GM19193 (cell line): ENCODE data around the gene MEIOC.

Experiments used
- POLR2A ChIP-seq: IDR thresholded peaks from 4 replicates; pipeline ENCODE4 v1.6.1; 2011; ENCODE audit not compliant: insufficient read depth, insufficient read length; ENCODE audit errors: extremely low read depth

Gene MEIOC

DNA sequence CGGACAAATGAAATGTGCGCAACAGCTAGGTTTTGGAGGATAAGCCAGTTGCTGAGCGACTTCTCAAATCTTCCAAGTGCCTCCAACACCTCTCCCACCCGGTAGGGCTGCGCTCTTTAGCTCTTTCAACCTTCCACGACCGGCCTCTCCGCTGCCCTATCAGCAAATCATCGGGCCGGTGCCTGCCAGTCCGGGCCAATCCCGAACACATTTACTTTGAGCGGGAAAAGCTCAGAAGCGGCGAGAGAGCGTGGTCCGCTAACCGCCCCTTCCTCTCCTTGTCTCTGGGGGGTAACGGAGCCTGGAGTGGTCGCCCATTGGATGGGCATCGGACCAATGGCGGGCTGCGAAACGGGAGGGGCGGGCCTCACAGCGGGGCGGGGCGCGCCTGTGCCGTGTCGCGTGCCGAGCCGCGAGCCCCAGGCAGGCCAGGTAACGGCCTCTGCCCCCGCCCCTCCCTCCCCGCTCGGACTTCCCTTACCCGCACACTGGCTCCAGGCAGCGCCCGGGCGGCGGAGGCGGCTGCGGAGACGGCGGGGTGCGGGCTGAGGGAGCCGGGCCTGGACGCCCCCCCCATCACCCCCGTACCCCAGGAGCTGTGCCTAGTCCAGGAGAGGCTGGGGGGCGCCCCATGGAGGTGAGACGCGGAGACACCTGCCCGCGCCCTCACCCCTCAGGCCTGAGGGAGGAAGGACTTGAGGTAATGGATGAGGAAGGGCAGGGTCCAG lies at the start of gene MEIOC:
Gene MEIOC, plus strand, starts transcription at position 486 of the 728 bp plus-strand sequence. Its CDS starts 146 bp downstream, at position 632.
- TF ChIP-seq POLR2A: no peak

DNA sequence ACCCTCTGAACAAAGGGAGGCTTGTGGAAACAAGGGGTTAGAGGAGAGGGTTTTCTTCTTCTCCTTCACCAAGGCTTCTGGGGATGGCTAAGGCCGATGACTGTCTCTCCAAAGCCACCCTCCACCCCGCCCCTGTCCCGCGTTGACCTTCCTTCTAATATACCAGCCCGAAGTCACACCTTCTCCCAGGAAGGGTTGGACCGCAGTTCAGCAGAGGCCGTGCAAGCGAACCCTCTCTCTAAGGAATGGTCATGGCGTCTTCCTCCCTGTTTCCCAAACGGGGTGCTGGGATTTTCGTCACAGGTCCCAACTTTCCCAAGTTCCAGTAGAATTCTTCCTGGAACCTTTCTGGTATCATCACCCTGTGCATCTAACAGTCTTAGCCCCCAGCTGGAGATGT lies 49.6 kb upstream of the MEIOC start:
- TF ChIP-seq POLR2A: no peak

DNA sequence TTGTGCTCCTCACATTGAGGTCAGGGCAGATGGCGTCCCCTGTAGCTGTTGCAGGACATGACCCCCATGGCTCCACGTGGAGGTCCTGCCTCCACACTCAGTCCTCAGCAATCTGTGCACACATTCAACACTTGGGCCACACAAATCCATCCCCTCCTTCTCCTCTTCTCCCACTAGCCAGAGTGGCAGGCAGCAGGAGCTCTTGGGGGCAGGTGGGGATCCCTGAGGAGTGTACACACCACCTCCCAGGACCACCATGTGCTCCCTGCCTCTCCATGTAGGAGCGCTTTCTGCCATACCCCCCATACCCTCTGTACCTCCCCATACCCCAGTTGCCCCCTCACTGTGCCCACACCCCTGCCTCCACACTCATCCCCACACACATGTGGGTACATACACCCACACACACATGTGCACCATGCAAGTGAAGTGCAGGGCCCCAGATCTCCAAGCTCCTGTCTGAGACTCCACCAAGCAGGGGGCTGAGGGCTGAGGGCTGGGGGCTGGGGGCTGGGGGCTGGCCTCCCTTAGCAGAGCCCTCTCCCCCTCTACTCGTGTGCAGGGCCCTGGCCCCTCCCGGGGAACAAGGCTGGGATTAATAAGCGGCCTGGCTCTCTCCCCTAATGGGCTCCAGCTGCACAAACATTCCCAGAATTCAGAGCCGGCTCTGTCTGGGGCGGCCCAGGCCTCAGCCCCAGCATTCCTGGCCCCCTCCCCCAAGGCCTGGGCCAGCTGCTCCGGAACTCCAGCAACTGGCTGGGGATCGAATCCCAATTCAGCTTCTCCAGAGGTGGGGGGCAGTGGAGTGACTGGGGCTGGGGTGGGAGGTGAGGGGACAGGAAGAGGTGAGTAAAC lies 48.2 kb upstream of the MEIOC start:
- TF ChIP-seq POLR2A: no peak

DNA sequence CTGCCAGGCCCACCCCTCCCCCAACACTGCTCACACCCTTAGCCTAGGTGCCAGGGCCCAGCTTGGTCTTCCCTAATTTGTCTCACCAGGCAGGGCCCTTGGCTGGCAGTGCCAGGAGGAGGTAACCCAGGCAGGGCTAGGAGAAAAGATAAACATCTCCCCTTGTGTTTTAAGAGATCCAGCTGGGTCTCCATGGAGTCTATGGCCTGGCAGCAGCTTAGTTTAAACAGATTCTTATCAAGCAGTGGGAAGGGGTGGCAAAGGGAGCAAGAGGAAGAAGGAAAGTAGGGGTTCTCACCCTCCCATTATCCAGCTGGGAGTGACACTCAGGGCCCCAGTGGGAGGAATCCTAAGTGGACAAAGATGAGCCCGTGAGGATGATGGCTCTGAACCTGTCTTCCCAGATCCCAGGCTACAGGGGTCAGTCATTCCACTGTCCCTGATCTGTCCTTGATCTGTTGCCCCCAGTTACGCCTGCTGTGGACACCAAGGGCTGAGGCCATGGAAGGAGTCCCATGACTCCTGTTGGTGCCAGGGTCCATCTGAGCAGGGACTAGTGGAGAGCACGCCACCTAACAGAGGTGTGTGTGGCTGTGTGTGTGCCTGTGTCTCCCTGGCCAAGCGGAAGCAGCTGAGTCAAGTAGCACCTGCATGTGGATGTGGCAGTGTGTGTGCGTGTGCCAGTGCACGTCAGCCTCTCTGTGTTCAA lies 47.4 kb upstream of the MEIOC start:
- no peak for TF ChIP-seq POLR2A

DNA sequence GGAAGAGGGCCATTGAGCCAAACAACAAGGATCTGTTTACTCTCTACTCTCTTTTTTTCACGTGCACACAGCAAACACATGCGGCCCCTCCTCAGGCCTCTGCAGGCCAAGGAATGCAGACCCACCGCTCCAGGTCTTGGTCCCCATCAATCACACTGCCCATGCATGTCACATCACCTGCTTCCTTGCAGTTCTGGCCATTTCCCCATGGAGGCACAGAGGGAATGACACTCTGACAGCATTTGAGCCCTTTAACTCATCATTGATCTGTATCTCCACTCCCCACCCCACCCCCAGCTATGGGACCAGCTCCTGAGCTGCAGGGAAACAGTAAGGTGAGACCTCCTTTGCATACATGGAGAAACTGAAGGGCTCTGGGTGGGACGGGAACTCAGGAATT lies 45.9 kb upstream of the MEIOC start:
- no peak for TF ChIP-seq POLR2A

DNA sequence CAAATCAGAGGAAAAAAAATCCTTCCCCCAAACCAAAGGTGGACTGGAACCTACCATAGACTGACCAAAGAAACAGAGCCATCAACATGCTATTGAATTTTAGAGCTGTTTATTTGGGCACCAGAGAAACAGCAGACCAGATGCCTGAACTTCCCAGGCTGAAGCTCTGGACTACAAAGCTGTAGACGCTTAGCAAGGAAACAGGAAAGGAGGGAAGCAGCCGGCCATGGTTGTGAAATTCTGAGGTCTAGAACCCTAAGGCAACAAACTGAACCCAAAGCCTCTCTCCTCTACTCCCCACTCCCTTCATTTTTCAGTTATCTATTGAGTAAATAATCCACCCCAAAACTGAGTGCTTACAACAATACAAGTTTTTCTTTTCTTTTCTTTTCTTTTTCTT lies 45.4 kb upstream of the MEIOC start:
- no peak for TF ChIP-seq POLR2A

DNA sequence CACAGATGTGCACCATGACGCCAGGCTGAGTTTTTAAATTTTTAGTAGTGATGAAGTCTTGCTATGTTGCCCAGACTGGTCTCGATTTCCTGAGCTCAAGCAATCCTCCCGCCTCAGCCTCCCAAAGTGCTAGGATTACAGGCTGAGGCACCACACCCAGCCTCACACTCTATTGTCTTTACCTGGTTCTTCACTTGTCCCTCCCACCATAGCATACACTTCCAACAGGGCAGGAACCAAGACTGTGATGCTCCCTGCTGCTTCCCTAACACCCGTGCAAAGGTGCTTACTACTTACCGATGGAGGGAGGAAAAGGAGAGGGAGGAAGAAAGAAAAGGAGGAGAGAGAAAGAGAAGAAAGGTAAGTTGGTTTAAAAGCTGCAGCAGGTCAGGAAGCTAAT lies 41.4 kb upstream of the MEIOC start:
- no peak for TF ChIP-seq POLR2A

DNA sequence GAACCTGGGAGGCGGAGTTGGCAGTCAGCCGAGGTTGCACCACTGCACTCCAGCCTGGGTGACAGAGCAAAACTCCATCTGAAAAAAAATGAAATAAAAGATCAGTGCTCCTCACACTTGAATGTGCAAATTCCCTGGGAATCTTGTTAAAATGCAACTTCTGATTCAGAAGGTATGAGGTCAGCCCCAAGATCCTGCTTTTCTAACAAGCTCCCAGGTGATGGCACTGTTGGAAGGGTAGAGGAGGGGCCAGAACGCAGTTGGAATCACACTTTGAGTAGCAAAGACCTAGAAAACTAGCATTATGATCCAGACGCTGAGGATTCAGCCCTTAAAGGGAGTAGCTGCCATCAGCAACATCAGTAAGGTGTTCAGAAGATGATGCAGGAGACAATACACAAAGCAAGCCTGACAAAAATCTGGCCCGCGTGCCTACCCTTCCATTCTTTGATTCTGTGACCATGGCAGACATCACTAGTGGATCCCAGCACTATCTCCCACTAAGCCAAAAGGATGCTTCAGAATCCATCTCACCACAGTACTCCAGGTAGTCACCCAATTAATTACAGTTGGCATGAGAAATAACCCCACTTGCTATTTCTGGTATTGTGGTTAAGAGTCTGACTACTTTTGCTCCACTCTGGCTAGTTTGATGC lies 33.1 kb upstream of the MEIOC start:
- no peak for TF ChIP-seq POLR2A

DNA sequence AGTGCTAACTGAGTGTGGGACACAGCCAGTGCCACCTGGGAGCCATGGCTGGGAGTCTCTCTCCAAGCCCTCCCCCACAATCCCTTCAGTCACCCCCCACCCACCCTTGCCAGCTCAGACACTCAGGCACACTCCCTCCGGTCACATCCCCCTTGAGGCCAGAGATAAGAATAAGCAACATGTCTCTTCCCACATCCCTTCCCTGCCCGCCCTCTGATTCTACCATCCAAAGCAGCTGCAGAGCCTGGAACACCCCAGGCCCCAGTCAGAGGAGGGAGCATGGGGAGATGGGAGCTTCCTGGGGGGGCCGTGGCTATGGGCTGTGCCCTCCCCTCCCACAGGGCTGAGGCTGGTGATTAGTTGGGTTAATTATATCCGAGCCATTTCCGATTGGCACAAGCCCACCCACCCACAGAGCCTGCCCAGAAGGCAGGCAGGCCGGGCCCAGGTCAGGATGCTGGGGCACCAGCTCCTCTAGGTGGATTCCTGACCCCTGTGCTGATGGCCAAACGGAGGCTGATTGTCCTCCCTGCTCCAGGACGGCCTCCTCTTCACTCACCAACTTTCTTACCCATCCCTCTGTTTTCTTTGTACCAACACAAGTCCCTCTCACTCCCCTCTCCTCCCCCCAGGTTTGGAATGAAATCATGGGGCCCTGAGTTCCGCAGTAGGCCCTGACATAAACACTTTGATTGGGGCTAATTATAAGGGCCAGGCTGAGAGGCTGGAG lies 28.6 kb upstream of the MEIOC start:
- TF ChIP-seq POLR2A: no peak

DNA sequence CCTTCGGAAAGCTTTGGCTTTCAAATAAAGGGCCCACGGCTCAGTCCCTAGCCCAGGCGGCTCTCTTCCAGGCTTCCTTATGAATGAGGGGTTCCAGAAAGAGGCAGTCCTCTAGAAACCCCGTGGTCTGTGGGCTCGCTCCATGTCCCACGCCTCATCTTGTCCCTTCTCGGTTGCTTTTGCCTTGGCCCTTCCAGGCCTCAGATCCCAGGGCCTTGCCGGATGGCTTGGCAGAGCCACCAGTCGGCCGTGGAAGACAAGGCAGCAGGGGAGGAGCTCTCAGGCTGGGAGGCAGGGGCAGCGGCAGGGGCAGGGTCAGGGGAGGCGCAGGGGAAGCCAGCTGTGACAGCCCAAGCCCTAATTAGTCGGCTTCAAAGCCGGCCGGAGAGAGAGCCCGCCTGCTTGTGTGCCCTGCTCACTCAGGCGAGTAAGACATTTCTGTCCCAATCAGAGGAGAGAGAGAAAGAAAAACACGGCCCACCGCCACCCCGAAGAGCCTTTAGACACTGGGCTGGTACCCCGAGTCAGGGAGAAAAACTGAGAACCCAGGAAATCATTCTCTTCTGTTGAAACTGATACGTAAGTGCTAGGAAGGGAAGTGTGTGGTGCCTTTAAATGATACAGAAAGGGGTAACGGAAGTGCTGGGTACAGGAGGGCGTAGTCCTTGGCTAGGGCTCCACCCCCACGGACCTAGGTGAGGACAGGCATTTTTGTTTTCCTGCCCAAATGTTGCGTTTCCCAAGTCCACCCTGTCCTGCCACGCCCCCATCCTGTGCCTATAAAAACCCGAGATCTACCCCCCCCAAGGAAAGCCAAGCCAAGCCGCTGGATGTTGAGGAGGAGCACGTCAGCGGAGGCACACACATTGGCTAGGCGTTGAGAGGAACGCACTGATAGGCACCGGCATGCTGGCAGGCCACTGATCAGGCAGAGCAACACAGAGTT lies 27.8 kb upstream of the MEIOC start:
- peak; percentile 53 for TF ChIP-seq POLR2A

DNA sequence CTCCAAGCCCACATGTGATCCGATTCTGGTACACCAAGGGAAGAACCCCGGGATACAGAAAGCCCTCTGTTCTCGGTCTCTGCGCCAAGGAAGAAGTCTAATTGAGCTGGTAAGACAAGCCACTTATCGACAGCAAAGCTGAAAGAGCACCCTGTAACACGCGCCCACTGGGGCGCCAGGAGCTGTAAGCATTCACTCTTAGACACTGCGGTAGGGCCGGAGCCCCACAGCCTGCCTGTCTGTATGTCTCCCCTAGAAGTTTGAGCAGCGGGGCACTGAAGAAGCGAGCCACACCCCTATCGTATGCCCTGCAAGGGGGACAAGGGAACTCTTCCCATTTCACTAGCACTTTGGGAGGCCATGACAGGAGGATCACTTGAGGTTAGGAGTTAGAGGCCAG lies 27.0 kb upstream of the MEIOC start:
- no peak for TF ChIP-seq POLR2A

DNA sequence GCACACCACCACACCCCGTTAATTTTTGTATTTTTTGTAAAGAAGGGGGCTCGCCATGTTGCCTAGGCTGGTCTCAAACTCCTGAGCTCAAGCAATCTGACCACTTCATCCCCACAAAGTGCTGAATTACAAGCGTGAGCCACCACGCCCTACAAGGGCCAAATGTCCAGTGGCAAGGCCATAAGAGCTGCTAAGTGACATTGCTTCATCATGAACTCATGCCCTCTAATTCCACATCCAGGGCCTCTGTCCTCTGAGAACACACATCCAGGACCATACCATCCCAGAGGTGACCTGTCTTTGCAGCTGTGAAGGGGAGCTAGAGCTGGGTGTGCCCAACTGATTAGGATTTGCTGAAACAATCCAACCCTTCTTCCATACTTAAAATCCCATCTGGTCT lies 25.6 kb upstream of the MEIOC start:
- no peak for TF ChIP-seq POLR2A

DNA sequence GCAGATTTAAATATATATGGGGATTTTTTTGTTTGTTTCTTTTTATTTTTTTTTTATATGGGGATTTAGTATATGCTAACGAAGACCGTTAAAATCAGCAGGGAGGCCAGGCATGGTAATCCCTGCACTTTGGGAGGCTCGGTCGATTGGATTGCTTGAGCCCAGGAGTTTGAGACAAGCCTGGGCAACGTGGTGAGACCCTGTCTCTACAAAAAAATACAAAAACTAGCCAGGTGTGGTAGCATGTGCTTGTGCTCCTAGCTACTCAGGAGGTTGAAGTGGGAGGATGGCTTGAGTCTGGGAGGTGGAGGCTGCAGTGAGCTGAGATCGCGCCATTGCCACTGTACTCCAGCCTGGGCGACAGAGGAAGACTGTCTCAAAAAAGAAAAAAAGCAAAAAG lies 22.3 kb upstream of the MEIOC start:
- no peak for TF ChIP-seq POLR2A
